B cell (primary cell): Measurements from ENCODE around the gene AGPAT3.

ENCODE experiments used
- EZH2 ChIP-seq: IDR thresholded peaks from 2 replicates; pipeline ENCODE4 v1.6.1; 2012; ENCODE audit warnings: borderline replicate concordance, low read depth, mild to moderate bottlenecking, moderate library complexity, low read length; ENCODE audit not compliant: insufficient read depth, poor library complexity, severe bottlenecking
- TF ChIP-seq, protein P1 (sequence below): fragments of 200-600 bp; IDR thresholded peaks from one replicate; pipeline ENCODE4 v1.8.0; 2022; ENCODE audit warnings: antibody characterized with exemption, mild to moderate bottlenecking

DNA sequence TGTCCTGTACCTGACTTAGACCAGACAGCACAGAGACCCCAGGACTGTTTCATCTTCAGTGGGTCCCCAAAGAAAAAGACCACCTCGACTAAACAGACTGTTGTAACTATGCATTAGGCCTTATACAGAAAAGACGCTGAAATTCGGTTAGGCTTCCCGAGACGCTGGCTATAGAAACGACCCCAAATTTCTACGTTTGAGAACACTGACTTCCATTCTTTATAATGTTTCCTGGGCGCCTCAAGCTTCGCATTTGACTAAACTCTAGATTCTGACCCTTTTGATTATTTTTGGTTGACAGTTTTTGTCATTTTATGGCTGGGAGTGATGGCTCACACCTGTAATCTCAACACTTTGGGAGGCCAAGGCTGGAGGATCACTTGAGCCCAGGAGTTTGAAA, 146.1 kb downstream of the AGPAT3 start:
- TF ChIP-seq, protein P1, sequence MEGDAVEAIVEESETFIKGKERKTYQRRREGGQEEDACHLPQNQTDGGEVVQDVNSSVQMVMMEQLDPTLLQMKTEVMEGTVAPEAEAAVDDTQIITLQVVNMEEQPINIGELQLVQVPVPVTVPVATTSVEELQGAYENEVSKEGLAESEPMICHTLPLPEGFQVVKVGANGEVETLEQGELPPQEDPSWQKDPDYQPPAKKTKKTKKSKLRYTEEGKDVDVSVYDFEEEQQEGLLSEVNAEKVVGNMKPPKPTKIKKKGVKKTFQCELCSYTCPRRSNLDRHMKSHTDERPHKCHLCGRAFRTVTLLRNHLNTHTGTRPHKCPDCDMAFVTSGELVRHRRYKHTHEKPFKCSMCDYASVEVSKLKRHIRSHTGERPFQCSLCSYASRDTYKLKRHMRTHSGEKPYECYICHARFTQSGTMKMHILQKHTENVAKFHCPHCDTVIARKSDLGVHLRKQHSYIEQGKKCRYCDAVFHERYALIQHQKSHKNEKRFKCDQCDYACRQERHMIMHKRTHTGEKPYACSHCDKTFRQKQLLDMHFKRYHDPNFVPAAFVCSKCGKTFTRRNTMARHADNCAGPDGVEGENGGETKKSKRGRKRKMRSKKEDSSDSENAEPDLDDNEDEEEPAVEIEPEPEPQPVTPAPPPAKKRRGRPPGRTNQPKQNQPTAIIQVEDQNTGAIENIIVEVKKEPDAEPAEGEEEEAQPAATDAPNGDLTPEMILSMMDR: no peak
- TF ChIP-seq EZH2: no peak
